Colonic mucosa (tissue), 4 donors: ENCODE results near the gene ADORA1. TPM values are rescaled to one million over a fixed set of nuclear protein-coding genes. Genes with fewer than 3 reads are reported as not detected.
A peak's percentile ranks its signal among the peaks of the same experiment; 100 is the strongest.

Experiments used
- DNase-seq: peaks from one replicate; pipeline ENCODE4 v3.0.0-alpha.2; 2020
- H3K27ac ChIP-seq: fragments of 200-600 bp; one replicate; pipeline ENCODE4 v1.8.0; 2021
- H3K27me3 ChIP-seq: fragments of 200-600 bp; one replicate; pipeline ENCODE4 v1.8.0; 2021
- H3K36me3 ChIP-seq: fragments of 200-600 bp; one replicate; pipeline ENCODE4 v1.8.0; 2021
- H3K4me1 ChIP-seq: fragments of 200-600 bp; one replicate; pipeline ENCODE4 v1.8.0; 2021; ENCODE audit warnings: mild to moderate bottlenecking
- H3K4me3 ChIP-seq: fragments of 200-600 bp; one replicate; pipeline ENCODE4 v1.8.0; 2021
- H3K9ac ChIP-seq, 2 donors: one replicate each; pipeline ENCODE4 v1.7.0; 2013; ENCODE audit warnings: control low read depth in 2 of 2, low read depth in 2 of 2, low read length in 2 of 2
- H3K9me3 ChIP-seq: fragments of 200-600 bp; one replicate; pipeline ENCODE4 v1.8.0; 2021
- CTCF ChIP-seq: fragments of 200-600 bp; IDR thresholded peaks from one replicate; pipeline ENCODE4 v1.8.0; 2022; ENCODE audit warnings: antibody characterized with exemption, mild to moderate bottlenecking
- intact Hi-C: fragments of 100-400 bp; cut with DNase I; formaldehyde crosslinking; loops from one replicate; pipeline ENCODE4 v1.14.1; 2022
- total RNA-seq, 2 donors: library from RNA; stranded (reverse); fragmentation: NEBNext Ultra II Directional in 1 of 2; extraction: Animal tissue kit (Norgen Biotek cat#: 25700) in 1 of 2; gene quantifications; one replicate each; pipeline ENCODE4 v1.2.1, GENCODE V29; 2021
- donor health status: healthy.
- donor health status: DM: no; HTN: no; CAD: no.
- donor health status: DM: no; HTN: no; CAD: no.

Gene ADORA1
- total RNA-seq, 2 donors from 2014 or later, result 0.42 to 1.6 TPM

- DNase-seq, result peak; percentile 67
- no peak overlapping the region for H3K4me3 ChIP-seq
- no peaks in the 10 kb centered on the region for H3K9me3 ChIP-seq
- intact Hi-C loops, result loop anchor here (2.0 to 5.0 kb wide), 2 partner anchors 55 to 134 kb away; no protein-coding TSS in a partner anchor
- TF ChIP-seq CTCF, result peak; percentile 83
- no peaks in the 10 kb centered on the region for H3K4me1 ChIP-seq
- no peaks in the 10 kb centered on the region for H3K27me3 ChIP-seq
- no peak overlapping the region for H3K27ac ChIP-seq
- H3K36me3 ChIP-seq, result no peaks in the 10 kb centered on the region
- H3K9ac ChIP-seq, result no peak overlapping the region
Observed at GRCh38 chr1:203172184-203173010, 44.9 kb downstream of the ADORA1 start.

DNA sequence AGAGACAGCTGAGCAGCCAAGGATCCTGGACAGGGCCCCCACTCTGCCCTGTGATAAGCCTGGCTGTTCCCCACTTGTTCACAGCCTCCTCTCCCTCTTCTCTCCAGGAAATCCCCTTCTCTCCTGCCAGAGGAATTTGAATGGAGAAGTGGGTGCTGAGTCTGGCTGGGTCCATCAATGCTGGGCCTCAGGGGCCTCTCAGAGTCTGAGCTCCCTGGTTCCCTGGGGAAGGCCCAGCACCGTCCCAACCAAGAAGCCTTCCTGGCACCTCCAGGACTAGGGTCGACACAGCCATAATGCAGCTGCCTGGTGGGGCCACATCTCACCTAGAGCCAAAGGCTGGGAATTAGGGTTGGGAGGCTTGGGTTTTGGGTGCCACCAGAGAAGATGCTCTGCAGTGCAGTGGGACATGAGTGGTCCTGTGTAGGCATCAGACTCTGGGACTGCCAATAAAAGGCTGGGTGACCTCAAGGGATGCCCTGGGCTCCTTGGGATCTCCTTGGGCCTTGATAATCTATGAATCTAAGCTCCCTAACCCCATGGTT, 45.6 kb downstream of the ADORA1 start:
- H3K36me3 ChIP-seq, result no peaks in the 10 kb centered on the region
- no peak for DNase-seq
- TF ChIP-seq CTCF, result no peak
- intact Hi-C loops, result loop anchor here (2.0 to 5.0 kb wide), 2 partner anchors 56 to 134 kb away; no protein-coding TSS in a partner anchor
- no peaks in the 10 kb centered on the region for H3K27me3 ChIP-seq
- no peak overlapping the region for H3K9ac ChIP-seq
- H3K4me3 ChIP-seq, result no peak overlapping the region
- no peak overlapping the region for H3K27ac ChIP-seq
- no peaks in the 10 kb centered on the region for H3K4me1 ChIP-seq
- no peaks in the 10 kb centered on the region for H3K9me3 ChIP-seq

GRCh38 chr1:203173566-203173965, 46.0 kb downstream of the ADORA1 start:
- Histone ChIP-seq H3K27me3 (no peaks in the 10 kb centered on the region), H3K4me3 (no peak overlapping the region), H3K36me3 (no peaks in the 10 kb centered on the region), H3K4me1 (no peaks in the 10 kb centered on the region), H3K9ac (no peak overlapping the region), H3K27ac (no peak overlapping the region), H3K9me3 (no peaks in the 10 kb centered on the region)
- no peak for TF ChIP-seq CTCF
- intact Hi-C loops, result loop anchor here (2.0 to 5.0 kb wide), 2 partner anchors 56 to 135 kb away; no protein-coding TSS in a partner anchor
- no peak for DNase-seq

- Histone ChIP-seq H3K9me3 (no peaks in the 10 kb centered on the region), H3K4me3 (no peak overlapping the region), H3K9ac (no peak overlapping the region), H3K4me1 (no peaks in the 10 kb centered on the region), H3K27ac (no peak overlapping the region), H3K36me3 (no peaks in the 10 kb centered on the region), H3K27me3 (no peaks in the 10 kb centered on the region)
- TF ChIP-seq CTCF, result no peak
- intact Hi-C loops, result loop anchor here (5.0 kb wide), 1 partner anchor 57 kb away; no protein-coding TSS in a partner anchor
- DNase-seq, result no peak
Observed at GRCh38 chr1:203174324-203174985, 46.9 kb downstream of the ADORA1 start.

DNA sequence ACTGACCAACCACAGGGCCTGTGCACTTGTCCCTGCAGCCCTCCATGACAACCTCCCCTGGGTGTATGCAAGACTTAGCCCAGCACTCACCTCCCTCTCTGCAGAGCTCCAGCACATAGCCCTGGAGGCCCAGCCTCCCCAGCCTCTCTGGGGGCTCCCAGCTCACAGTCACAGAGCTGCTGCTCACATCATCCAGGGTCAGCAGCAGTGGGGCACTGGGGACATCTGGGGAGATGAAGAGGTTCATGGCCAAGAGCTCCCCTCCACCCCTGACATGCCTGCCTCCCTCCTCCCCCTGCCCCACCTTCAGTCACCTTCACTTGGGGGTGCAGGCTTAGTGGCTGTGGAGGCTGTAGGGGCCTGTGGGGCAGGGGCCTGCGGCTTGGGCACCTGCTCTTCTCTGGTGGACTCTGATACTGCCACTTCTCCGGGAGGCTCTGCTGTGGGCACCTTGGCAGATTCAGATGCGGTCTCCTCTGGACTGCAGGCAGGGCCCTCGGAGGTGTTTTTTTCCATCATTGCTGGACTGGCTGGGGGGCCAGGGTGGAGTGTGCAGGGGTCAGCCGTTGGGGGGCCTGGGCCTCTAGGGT, 47.8 kb downstream of the ADORA1 start, which contains the start of gene MYBPH:
Gene MYBPH (minus strand): TSS at position 590 of the 590 bp plus-strand sequence. CDS start 71 bp downstream, at position 519.
- intact Hi-C loops, result no loop called here
- Histone ChIP-seq H3K27ac (no peak within 1 kb of the TSS), H3K36me3 (no peaks in the 10 kb centered on the region), H3K9ac (no peak within 1 kb of the TSS), H3K4me1 (no peaks in the 10 kb centered on the region), H3K4me3 (no peak within 1 kb of the TSS), H3K27me3 (no peaks in the 10 kb centered on the region), H3K9me3 (no peaks in the 10 kb centered on the region)
- no peak for DNase-seq
- TF ChIP-seq CTCF, result no peak
